Thyroid gland (tissue), 4 donors: ENCODE measurements around the gene RNF215. TPM values are rescaled to one million over a fixed set of nuclear protein-coding genes. Genes with fewer than 3 reads are reported as not detected.

Source experiments
- DNase-seq, 2 donors: peaks; one replicate each; pipeline ENCODE4 v3.0.0-alpha.2; 2019
- H3K27ac ChIP-seq, 3 donors: fragments of 200-600 bp; sonication (generic); 1 replicate in 2 of 3; 2 replicates in 1 of 3; pipeline ENCODE4 v1.5.1; 2016 to 2019; ENCODE audit warnings: mild to moderate bottlenecking in 1 of 3, moderate library complexity in 1 of 3
- H3K27me3 ChIP-seq: fragments of 200-600 bp; sonication (generic); one replicate; pipeline ENCODE4 v1.5.1; 2019
- H3K36me3 ChIP-seq, 2 donors: fragments of 200-600 bp; sonication (generic); one replicate each; pipeline ENCODE4 v1.5.1; 2016 to 2019
- H3K4me1 ChIP-seq, 2 donors: fragments of 200-600 bp; sonication (generic); one replicate each; pipeline ENCODE4 v1.5.1; 2017 to 2019
- H3K4me3 ChIP-seq, 3 donors: fragments of 200-600 bp; sonication (generic); replicated peaks in 1 of 3; 1 replicate in 2 of 3; 2 replicates in 1 of 3; pipeline ENCODE4 v1.5.1; 2016; ENCODE audit warnings: mild to moderate bottlenecking in 1 of 3
- H3K9me3 ChIP-seq: fragments of 200-600 bp; sonication (generic); one replicate; pipeline ENCODE4 v1.5.1; 2017
- CTCF ChIP-seq, 6 experiments: fragments of 200-600 bp in 3 of 6; fragments of 450-650 bp in 3 of 6; sonication (generic) in 3 of 6; IDR thresholded peaks; one replicate each; pipeline ENCODE4 v1.5.1; 2016 to 2019; ENCODE audit warnings: antibody characterized with exemption in 6 of 6, mild to moderate bottlenecking in 2 of 6, inconsistent platforms in 1 of 6, moderate library complexity in 1 of 6
- POLR2A ChIP-seq, 2 donors: fragments of 450-650 bp; IDR thresholded peaks; one replicate each; pipeline ENCODE4 v1.6.1; 2017; ENCODE audit warnings: antibody characterized with exemption in 2 of 2, mild to moderate bottlenecking in 2 of 2, moderate library complexity in 1 of 2
- WGBS, 2 donors: methylation state at CpG; one replicate each; pipeline ENCODE4 v1.1.5; 2017; 5-methylcytosine and 5-hydroxymethylcytosine counted together
- intact Hi-C: fragments of 100-400 bp; cut with DNase I; formaldehyde crosslinking; loops from one replicate; pipeline ENCODE4 v1.15.1; 2023
- total RNA-seq, 4 donors: library from RNA; depleted of rRNA; stranded (reverse); fragments of >200 nt; gene quantifications; one replicate each; pipeline ENCODE4 v1.2.3, GENCODE V29; 2016

RNF215 gene
- total RNA-seq, 4 donors from 2014 or later = 14.8 to 25.5 (median 18.8) TPM

GRCh38 chr22:30421695-30422480 is 34.7 kb upstream of the RNF215 start:
- Histone ChIP-seq H3K4me3 (no peak overlapping the region), H3K36me3 (peaks cover 8 to 9% of the 10 kb centered on the region in 2 donors), H3K4me1 (peaks cover 26 to 47% of the 10 kb centered on the region in 2 donors), H3K27ac (peak overlapping the region; percentile 92 to 98 (median 97)), H3K27me3 (no peaks in the 10 kb centered on the region), H3K9me3 (no peaks in the 10 kb centered on the region)
- 73 to 75% methylated on average over 8 of the region's 8 CpGs for WGBS, 2 donors
- TF ChIP-seq POLR2A (IDR thresholded peaks at IDR 0.05) = no peak
- no peak for TF ChIP-seq CTCF (IDR thresholded peaks at IDR 0.05)
- intact Hi-C loops = no loop called here
- no peak for DNase-seq

GRCh38 chr22:30420347-30421125 is 33.3 kb upstream of the RNF215 start:
- no peaks in the 10 kb centered on the region for H3K27me3 ChIP-seq
- DNase-seq = no peak
- TF ChIP-seq CTCF (IDR thresholded peaks at IDR 0.05) (no peak), POLR2A (IDR thresholded peaks at IDR 0.05) (no peak)
- no peaks in the 10 kb centered on the region for H3K9me3 ChIP-seq
- peaks cover 21 to 22% of the 10 kb centered on the region in 2 donors for H3K36me3 ChIP-seq
- peaks cover 26 to 36% of the 10 kb centered on the region in 2 donors for H3K4me1 ChIP-seq
- H3K27ac ChIP-seq = peak overlapping the region in 1 of 3 donors; percentile 6
- intact Hi-C loops = no loop called here
- WGBS, 2 donors = 68 to 80% methylated on average over 6 of the region's 6 CpGs
- no peak overlapping the region for H3K4me3 ChIP-seq

GRCh38 chr22:30416837-30417236 is 29.6 kb upstream of the RNF215 start:
- H3K27ac ChIP-seq = no peak overlapping the region
- no peak for DNase-seq
- TF ChIP-seq POLR2A (IDR thresholded peaks at IDR 0.05) = no peak
- TF ChIP-seq CTCF (IDR thresholded peaks at IDR 0.05) = no peak
- H3K4me3 ChIP-seq = no peak overlapping the region
- H3K4me1 ChIP-seq = peaks cover 3 to 11% of the 10 kb centered on the region in 2 donors
- 82 to 86% methylated on average over 1 of the region's 1 CpG for WGBS, 2 donors
- intact Hi-C loops = no loop called here
- no peaks in the 10 kb centered on the region for H3K9me3 ChIP-seq
- H3K27me3 ChIP-seq = no peaks in the 10 kb centered on the region
- H3K36me3 ChIP-seq = peaks cover 21 to 28% of the 10 kb centered on the region in 2 donors

- TF ChIP-seq CTCF (IDR thresholded peaks at IDR 0.05) = no peak
- no peak for TF ChIP-seq POLR2A (IDR thresholded peaks at IDR 0.05)
- no peak overlapping the region for H3K4me3 ChIP-seq
- H3K27ac ChIP-seq = no peak overlapping the region
- no peaks in the 10 kb centered on the region for H3K27me3 ChIP-seq
- H3K9me3 ChIP-seq = no peaks in the 10 kb centered on the region
- H3K36me3 ChIP-seq = peaks cover 21 to 28% of the 10 kb centered on the region in 2 donors
- intact Hi-C loops = no loop called here
- H3K4me1 ChIP-seq = peaks cover 0 to 7% of the 10 kb centered on the region in 2 donors
- DNase-seq = no peak
- WGBS, 2 donors = 94 to 96% methylated on average over 2 of the region's 2 CpGs
Measured at GRCh38 chr22:30416403-30416802, 29.2 kb upstream of the RNF215 start.
